HPDE6-E6E7 (cell line): ENCODE data around the gene ULK4.
A peak's percentile ranks its signal among the peaks of the same experiment; 100 is the strongest.

Source experiments
- DNase-seq: peaks from one replicate; pipeline ENCODE4 v3.0.0; 2011; ENCODE audit warnings: missing footprints; ENCODE audit errors: extremely low spot score

Gene ULK4

DNA sequence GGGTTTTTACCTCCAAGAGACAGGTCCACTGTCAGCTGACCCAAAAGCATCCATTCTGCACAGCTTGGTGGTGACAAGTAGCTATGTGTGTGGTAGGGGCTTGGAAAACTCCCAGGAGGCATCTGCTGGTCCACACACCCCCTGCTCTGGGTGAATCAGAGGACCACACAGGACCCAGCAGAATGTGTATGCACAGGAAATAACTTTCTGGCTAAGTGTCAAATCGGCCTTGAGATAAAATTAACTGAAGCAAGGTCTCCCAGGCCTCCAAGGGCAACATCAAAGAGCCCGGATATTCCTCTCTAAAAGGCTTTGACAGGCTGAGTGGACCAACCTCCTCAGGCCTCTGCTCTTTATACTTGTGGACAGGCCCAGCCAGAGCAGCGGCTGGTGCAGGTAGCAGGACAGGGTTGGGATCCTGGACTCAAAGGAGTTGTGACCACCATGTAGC is 696.1 kb downstream of the ULK4 start:
- DNase-seq: no peak

DNA sequence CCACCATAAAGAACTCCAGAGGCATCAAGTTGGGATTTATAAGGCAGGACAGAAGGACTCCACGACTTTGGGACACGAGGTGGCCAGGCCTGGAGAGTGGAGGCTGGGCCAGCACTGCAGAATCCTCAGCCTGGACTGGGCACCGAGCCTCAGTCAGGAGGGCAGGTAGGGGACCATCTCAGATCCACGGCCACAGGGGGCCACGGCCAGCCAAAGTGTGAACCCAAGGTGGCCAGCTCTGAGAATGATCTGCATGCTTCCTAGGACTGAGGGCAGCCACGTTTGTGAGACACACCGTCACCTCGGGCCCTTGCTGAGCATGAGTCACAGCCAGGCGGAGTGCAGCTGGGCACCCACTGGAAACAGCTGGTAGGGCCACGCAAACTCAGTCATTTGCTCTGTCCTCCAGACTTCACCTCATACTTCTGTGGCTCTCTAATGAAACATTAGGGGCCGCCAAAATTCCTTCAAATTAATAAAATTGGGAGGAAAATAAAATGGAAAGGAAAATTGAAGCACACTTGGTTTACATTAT is 696.8 kb downstream of the ULK4 start:
- peak; percentile 16 for DNase-seq

DNA sequence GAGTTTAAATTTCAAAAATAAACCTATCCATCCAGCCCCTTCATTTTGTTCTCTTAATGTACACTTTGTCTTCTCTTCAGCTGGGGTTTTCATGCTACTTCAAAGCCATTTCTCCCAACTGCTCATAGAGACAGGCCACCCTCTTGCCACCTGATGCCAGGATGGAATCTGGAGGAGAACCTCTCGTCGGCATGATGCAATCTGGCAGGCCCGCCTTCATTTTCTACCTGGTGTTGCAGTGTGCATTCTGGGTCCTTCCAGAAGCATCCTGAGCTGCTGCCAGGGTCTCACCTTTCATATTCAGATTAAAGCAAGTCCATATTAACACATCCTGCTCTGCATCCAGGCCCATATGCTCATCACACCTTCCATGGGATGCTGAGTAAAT is 701.8 kb downstream of the ULK4 start:
- no peak for DNase-seq

DNA sequence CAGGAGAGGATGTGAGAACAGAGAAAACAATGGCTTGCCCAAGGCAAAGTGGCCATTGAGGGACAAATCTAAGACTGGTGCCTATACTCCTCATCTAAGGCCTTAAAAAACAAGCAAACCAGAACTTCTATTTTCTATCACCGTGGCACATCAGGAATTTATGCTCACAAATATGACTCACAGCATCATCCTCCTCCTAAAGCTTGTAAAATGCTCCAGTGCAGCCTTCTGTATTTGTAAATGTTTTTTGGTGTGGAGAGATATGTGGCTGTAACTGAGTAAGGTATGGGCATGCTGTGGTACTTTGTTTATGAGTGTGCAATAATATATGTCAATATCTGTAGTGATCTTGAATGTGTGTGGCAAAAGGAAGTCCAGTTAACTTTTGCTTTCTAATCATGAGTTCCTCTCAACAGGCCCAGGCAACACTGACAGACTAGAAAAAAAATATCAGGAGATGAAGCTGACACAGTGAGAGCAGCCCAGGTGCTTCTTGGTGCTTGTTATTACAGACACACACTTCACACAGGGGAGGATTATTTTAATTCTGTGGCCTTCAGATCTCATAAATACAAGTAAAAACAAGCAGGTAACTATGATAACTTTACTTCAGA is 702.3 kb downstream of the ULK4 start:
- no peak for DNase-seq

DNA sequence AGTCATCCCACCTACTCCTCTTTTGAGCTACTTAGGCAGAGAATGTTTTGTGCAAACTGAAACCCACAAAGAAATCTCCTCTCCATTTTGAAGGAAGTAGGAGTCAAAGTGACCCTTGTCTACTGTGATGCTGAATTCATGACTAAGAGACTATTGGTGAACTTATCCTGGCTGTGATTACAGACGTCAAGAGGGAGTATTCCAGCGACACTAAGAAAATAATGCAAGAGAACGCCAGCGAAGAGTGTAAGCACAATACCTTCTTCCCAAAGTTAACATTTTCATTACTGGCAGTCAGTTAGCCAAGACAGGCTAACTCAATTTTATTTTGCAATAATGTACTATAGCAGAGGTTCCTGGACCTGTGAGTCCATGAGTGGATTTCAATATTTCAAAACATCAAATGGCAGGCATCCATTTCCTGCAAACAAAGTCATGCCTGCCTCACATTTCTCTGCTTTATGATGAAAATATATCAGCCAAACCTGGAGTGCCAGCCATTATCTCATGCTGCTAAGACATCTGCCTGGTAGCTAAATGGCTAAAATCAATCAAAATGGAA is 703.6 kb downstream of the ULK4 start:
- DNase-seq: no peak

DNA sequence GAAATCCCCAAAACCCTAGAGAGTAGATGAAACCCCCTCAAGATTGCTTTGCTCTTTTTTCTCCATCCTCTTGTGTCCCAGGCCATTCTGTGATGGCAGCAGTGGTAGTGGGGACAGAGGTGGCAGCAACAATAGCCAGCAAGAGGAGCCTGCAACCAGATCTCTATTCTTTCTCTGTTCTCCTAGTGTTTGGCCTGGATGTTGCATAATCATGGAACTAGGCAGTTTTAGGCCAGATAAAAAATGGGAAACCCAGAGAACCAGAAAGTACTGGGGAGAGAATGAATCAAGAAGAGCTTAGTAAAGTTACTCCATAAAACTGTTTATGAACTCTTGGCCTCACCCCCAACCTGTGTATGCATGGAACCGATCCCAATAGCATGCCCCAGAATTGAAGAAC is 710.3 kb downstream of the ULK4 start:
- no peak for DNase-seq

DNA sequence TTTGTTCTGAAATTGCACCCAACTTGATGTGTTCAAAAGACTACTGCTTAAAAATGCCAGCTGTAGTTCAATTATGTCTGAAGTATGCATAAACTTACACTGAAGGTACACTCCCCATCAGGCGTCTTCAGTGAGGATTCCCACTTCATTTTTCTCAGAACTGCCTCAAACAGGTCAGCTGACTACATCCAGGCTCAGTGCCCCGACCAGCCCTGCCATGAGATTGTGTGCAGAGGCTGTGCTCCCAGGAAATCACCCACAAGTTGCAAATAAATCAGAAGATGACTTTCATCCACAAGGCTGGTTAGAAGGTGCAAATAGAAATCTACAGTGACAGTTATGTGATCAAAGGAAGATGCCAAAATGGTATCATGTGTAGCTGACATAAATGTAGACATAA is 711.1 kb downstream of the ULK4 start:
- DNase-seq: no peak

DNA sequence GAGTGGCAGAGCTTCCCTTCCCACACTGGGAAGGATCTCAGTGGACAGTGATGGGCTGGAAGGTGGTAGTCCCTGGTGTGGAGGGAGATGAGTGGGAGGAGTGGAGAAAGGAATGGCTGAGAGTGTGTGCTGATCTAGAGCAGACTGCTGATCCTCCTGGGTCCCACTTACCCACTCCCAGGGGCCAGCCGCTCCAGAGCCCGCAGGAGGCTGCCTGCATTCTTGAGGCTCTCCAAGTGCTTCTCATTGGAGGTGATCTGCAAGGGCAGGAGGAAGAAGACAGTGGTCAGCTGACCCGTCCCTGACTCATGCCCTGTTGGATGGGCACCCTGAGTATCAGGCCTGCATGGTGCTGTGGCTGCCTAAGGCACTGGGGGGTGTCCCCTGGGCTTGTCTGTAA is 712.6 kb downstream of the ULK4 start:
- no peak for DNase-seq

DNA sequence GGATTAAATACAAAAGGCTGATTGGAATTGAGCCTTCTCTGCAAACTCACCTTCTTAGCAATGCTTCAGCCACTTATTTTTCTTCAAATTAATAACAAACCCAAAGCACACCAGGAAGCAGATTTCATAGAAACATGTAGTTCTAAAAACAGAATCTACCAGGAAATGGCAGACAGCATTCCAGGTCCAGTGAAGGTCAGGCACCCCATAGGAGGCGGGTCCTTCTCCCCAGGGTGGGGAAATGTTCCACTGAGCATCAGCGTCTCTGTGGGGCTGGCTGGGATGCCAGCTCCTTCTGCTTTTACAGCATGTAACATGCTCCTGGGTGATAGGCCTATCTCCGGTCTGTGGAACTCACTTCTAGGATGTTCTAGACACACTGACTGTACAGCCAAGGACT is 713.4 kb downstream of the ULK4 start:
- no peak for DNase-seq

DNA sequence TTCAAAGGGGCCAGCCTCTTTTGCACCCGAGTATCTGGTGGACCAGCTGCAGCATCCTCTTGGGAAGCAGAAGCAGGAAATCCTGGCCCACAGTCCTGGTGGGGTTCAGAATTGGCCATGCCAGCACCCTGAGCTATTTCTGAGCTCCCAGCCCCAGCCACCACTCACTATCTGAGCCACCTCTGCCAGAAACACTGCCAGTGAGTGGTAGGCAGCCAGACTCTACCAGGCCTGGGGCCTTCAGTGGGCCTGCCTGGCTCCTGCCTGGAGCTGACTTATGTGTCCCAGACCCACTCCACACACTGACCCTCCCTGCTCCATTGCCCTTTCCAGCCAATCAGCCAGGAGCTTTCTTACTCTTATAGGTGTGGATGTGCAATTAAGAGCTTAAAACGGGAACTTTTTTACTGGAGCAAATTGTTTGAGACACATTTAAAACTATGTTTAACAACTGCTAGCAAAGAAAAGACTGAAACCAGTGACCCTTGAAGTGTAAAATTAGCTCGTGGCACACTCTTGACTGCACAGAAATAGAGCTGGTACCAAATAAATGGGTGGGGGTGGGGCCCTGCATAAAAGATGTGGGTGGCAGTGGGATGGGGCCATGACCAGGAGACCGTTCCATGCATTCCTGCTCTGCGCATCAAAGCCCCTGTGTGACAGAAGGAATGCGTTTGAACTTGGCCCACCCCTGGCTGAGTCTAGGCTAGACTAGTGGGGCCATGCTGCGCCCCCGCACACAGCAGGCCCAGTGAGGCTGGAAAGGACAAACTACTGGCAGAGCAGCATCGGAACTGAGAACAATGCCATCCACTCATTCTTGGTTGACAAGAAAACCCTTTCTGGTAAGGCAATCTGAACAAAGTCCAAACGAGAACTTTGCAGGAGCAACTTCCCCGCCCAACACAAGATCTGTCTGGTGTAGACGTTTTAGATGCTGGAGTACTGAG is 714.6 kb downstream of the ULK4 start:
- no peak for DNase-seq

DNA sequence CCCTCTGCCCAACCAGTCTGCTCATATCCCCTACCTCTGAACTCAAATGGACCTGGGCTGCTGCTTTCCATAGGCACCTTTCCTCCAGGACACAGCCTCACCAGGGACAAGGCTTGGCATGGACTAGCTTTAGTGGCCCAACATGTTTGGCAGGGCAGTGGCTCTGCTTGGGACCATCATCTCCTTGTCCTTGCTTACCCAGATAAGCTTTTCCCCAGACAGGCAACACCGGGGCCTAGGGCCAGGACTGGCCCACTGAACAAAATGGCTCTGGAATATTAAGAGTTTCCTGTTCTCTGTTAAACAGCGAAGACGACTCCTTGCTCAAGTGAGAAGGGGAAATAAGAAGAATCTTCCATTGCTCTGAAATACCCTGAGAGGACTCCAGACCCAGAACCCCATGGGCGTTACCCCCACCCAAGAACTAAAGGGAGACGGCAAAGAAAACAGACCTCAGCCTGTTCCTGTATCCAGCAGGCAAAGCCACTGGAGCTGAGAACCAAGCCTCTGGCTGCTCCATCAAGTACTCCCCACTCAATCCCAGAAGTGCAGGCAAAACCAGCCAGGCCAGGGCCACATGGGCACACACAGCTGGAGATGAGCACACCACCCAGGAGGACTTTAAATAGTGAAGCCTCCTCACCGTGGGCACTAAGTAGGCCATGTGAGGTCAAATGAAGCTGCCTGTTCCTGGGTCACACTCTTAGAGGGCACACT is 717.1 kb downstream of the ULK4 start:
- no peak for DNase-seq

DNA sequence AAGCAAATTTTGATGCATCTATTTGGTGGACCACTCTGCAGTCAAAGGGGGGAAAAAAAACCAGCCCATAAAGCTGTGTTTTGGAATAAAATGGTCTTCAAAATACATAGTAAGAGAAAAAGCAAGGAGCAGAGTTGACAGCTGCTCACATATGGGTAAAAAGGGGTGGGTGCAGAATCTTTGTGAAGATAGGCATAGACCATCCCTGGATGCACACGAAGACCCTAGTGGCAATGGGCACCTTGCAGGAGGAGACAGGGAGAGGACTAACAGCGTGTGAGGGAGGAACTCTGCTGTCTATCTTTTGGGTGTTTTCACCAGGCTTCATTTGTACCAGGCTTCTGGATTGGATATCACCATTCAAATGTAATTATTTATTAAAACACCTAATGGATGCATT is 718.7 kb downstream of the ULK4 start:
- DNase-seq: no peak

DNA sequence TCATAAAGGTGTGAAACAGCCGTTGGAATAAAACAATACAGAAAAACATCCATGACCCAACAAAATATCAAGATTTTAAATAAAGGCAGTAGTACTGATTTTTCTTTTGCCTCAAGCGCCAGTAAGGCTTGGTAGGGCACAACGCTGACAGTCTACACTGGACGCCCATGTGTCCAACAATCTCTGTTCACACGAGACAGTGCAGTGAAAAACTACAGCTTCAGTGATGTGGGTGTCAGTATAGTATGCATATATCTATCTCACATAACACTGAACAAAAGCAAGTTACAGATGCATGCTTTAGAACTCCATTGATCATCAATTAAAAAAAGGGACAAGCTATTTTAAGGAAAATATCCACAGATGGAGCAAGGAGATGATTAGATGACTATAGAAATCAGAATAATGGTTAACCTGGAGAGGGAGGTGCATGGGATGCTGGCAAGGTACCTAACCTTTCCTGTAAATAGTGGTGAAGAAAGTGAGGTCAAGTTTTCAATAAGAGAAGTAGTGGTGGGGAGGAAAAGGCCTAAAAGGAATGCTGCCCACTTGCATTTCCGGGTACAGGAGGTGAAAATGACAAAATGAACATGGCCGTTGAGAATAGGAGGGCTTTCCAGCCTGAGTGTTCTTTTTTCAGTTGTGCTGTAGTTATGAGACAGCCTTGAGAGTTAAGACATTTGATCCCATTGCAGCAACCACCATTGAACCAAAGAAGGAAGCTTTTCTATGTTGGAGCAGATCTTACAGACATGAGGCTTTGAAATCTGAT is 719.9 kb downstream of the ULK4 start:
- no peak for DNase-seq

DNA sequence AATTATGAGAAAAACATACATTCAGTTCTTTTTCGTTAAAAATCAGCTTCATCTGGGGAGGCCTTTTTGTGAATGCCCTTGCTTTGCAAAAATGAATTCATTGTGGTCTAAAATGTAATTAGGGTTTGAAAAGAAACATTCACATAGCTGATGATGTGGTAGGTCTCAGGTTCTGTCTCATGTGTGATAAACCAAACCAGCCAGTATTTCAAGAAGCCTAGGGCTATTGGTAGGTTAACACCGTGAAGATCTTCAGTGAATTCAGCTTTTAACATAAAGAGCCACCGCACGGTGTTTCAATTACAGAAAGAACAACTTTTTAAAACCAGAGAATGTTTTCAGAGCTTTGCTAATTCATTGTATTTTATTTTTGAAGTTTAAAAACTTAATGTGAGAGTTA is 720.7 kb downstream of the ULK4 start:
- no peak for DNase-seq

DNA sequence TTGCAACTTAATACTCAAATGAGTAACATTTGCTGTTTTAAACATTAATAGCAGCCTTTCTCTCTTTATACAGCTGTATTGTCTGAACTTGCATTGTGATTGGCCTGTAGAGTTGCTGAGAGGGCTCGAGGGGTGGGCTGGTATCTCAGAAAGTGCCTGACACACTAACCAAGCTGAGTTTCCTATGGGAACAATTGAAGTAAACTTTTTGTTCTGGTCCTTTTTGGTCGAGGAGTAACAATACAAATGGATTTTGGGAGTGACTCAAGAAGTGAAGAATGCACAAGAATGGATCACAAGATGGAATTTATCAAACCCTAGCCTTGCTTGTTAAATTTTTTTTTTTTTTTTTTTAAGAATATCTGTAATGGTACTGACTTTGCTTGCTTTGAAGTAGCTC is 722.3 kb downstream of the ULK4 start:
- DNase-seq: no peak

DNA sequence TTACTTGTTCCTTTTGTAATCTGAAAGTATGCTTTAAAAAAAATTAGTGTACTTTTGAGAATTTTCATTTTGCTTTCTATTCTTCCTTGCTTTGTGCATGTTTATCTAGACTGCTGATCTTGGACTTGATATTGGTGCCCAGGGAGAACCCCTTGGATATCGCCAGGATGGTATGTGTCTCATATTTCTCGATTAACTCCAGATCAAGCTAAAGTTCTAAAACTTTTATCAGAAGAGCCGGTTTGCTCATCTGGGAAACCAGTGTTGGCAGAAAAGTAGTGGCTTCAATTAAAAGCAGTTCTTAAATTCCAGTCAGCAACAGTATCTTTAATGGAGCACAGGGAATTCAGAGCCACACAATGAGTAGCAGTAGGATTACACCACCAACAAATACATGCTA is 724.0 kb downstream of the ULK4 start:
- DNase-seq: no peak

DNA sequence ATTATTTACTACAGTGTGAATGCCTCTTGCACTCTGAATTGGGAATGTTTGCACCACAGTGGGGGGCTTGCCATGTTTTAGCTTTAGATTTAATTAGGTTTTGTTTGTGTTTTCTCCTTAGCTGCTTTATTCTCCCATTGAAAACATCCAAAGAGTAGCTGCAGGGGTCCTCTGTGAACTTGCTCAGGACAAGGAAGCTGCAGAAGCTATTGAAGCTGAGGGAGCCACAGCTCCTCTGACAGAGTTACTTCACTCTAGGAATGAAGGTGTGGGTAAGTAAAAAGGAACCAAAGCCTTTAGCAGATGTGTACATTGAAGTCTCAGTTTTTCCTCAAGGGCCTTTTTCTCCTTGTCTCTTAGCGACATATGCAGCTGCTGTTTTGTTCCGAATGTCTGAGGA is 725.7 kb downstream of the ULK4 start:
- DNase-seq: no peak

DNA sequence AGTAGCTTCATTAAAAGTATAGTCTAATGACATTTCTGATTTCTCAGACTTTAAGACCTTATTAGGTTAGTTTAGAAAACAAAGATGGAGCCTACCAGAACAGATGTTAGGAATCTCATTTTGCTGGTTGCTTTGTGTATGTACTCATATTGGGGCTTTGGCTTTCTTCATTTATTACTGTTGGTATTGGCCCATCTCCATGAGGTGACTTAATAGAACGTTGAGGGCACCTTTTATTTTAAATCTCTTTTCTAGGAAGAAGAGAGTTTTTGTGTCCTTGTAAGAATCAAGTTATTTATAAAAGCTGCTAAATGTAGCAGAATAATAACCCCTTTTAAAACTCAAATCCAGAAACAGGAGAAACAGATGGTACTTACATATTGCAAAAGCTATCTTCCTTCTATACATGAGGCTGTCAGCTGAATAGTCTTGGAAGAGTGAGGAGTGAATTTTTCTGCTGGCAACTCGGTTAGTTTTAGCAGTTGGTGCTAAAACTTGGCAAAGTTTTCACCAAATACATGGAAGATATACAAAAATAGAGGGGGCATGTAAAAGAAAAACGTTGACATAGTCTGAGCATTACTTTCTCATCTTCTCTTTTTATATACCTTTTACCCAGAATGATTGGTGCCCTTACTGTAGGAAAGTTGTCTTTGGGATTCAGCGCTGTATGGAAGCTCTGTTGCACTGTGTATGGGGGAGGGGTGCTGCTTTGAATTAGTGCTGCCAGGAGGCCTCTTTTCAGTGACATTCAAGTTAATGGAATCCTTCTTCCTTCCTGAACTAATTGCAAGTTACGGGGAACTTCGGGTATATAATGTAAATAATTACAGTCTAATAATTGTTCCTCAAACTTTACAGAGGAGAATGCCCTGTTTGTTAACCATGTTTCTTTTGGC is 726.8 kb downstream of the ULK4 start:
- DNase-seq: no peak

DNA sequence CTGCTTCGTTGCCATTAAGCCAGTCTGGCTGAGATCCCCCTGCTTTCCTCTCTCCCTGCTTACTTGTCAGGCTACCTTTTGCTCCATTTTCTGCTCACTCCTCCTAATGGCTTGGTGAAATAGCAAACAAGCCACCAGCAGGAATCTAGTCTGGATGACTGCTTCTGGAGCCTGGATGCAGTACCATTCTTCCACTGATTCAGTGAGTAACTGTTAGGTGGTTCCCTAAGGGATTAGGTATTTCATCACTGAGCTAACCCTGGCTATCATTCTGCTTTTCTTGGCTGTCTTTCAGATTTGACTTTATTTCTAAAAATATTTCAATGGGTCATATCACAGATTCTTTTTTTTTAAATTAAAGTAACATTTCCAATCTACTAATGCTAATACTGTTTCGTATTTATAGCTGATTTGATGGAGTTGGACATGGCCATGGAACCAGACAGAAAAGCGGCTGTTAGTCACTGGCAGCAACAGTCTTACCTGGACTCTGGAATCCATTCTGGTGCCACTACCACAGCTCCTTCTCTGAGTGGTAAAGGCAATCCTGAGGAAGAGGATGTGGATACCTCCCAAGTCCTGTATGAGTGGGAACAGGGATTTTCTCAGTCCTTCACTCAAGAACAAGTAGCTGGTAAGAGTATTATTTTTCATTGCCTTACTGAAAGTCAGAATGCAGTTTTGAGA is 737.6 kb downstream of the ULK4 start:
- DNase-seq: no peak

DNA sequence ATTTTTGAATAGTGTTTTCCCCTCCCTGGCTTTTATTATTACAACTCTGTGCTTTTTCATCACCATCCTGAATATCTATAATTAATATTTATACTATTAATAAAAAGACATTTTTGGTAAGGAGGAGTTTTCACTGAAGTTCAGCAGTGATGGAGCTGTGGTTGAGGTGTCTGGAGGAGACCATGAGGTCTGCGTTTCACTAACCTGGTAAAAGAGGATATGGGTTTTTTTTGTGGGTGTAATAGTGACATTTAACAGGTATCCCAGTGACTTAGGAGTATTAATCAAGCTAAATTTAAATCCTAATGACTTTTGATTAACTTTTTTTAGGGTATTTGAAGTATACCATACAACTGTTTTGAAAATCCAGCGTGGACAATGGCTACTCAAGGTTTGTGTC is 738.2 kb downstream of the ULK4 start:
- DNase-seq: no peak
